Thoracic aorta (tissue), 2 donors: Measurements from ENCODE around the gene OR9G1. TPM values are rescaled to one million over a fixed set of nuclear protein-coding genes. Genes with fewer than 3 reads are reported as not detected.
"Not testable (repeated sequence)": the region's sequence is repeated elsewhere in the genome, so short reads cannot be mapped to it uniquely, and the experiment has no call there.

ENCODE experiments used
- ATAC-seq: fragments of 150-250 bp; one replicate; pipeline ENCODE4 v1.8.0; 2017; ENCODE audit warnings: low read depth; ENCODE audit not compliant: insufficient number of reproducible peaks, low FRiP score
- DNase-seq: peaks from one replicate; pipeline ENCODE4 v3.0.0-alpha.2; 2020; ENCODE audit warnings: low spot score
- H3K27ac ChIP-seq, 2 donors: fragments of 200-600 bp; sonication (generic); 1 replicate in 1 of 2; 2 replicates in 1 of 2; pipeline ENCODE4 v1.5.1; 2016; ENCODE audit warnings: mild to moderate bottlenecking in 2 of 2, moderate library complexity in 2 of 2
- H3K27me3 ChIP-seq: fragments of 200-600 bp; sonication (generic); replicated peaks from 2 replicates; pipeline ENCODE4 v1.6.0; 2016; ENCODE audit warnings: mild to moderate bottlenecking; ENCODE audit not compliant: insufficient read depth
- H3K36me3 ChIP-seq: fragments of 200-600 bp; sonication (generic); one replicate; pipeline ENCODE4 v1.5.1; 2016
- H3K4me1 ChIP-seq, 2 donors: fragments of 200-600 bp; sonication (generic); 1 replicate in 1 of 2; 2 replicates in 1 of 2; pipeline versions ENCODE4 v1.5.1 to v1.6.0; 2016; ENCODE audit warnings: low read depth in 2 of 2, mild to moderate bottlenecking in 1 of 2; ENCODE audit not compliant: control insufficient read depth in 1 of 2
- H3K4me3 ChIP-seq: fragments of 200-600 bp; sonication (generic); 2 replicates; pipeline ENCODE4 v1.5.1; 2016; ENCODE audit warnings: mild to moderate bottlenecking
- H3K9me3 ChIP-seq: fragments of 200-600 bp; sonication (generic); 2 replicates; pipeline ENCODE4 v1.5.1; 2016
- CTCF ChIP-seq: fragments of 200-600 bp; sonication (generic); IDR thresholded peaks from one replicate; pipeline ENCODE4 v1.5.1; 2019; ENCODE audit warnings: antibody characterized with exemption
- total RNA-seq, 2 donors: library from RNA; depleted of rRNA; stranded (reverse); fragments of >200 nt; gene quantifications; one replicate each; pipeline versions ENCODE4 v1.1.0 to v1.2.3, GENCODE V29; 2016

The OR9G1 gene
- not detected for total RNA-seq

- no peak within 1 kb of the TSS for H3K4me3 ChIP-seq
- DNase-seq: no peak
- H3K4me1 ChIP-seq: no peaks in the 10 kb centered on the region
- H3K36me3 ChIP-seq: no peaks in the 10 kb centered on the region
- no peak within 1 kb of the TSS for H3K27ac ChIP-seq
- no peaks in the 10 kb centered on the region for H3K27me3 ChIP-seq
- no peak for ATAC-seq
- TF ChIP-seq CTCF: no peak
- H3K9me3 ChIP-seq: no peaks in the 10 kb centered on the region
Measured at GRCh38 chr11:56698795-56699194, at the start of gene OR9G1. TSS of gene OR9G1 (plus strand) at chr11:56699095. CDS start at chr11:56700388, 1,293 bp downstream.

- Histone ChIP-seq H3K4me3 (no peak overlapping the region), H3K4me1 (no peaks in the 10 kb centered on the region), H3K27me3 (no peaks in the 10 kb centered on the region), H3K36me3 (no peaks in the 10 kb centered on the region), H3K27ac (no peak overlapping the region), H3K9me3 (no peaks in the 10 kb centered on the region)
- no peak for TF ChIP-seq CTCF
- no peak for ATAC-seq
- DNase-seq: no peak
Measured at GRCh38 chr11:56659755-56660154, 39.1 kb upstream of the OR9G1 start.

GRCh38 chr11:56663386-56663785 is 35.5 kb upstream of the OR9G1 start, which contains the start of gene OR5AR1:
TSS of gene OR5AR1 (plus strand) at chr11:56663686. CDS start at chr11:56663686, 0 bp downstream.
- Histone ChIP-seq H3K27ac (no peak within 1 kb of the TSS), H3K9me3 (no peaks in the 10 kb centered on the region), H3K4me3 (no peak within 1 kb of the TSS), H3K4me1 (no peaks in the 10 kb centered on the region), H3K27me3 (no peaks in the 10 kb centered on the region), H3K36me3 (no peaks in the 10 kb centered on the region)
- DNase-seq: no peak
- TF ChIP-seq CTCF: no peak
- ATAC-seq: no peak

GRCh38 chr11:56670984-56671383 is 27.9 kb upstream of the OR9G1 start:
- H3K9me3 ChIP-seq: no peaks in the 10 kb centered on the region

GRCh38 chr11:56688554-56689100 is 10.3 kb upstream of the OR9G1 start:
- no peak for DNase-seq

More at GRCh38 chr11:56670984-56671383, 27.9 kb upstream of the OR9G1 start:
- no peak for TF ChIP-seq CTCF
- no peaks in the 10 kb centered on the region for H3K4me1 ChIP-seq
- H3K27me3 ChIP-seq: no peaks in the 10 kb centered on the region
- no peak for ATAC-seq
- no peak overlapping the region for H3K27ac ChIP-seq
- no peak overlapping the region for H3K4me3 ChIP-seq
- H3K36me3 ChIP-seq: no peaks in the 10 kb centered on the region
- no peak for DNase-seq

GRCh38 chr11:56691179-56691578 is 7.7 kb upstream of the OR9G1 start:
- H3K9me3 ChIP-seq, H3K27me3 ChIP-seq: not testable (repeated sequence)

More at GRCh38 chr11:56688554-56689100, 10.3 kb upstream of the OR9G1 start:
- no peaks in the 10 kb centered on the region for H3K9me3 ChIP-seq
- ATAC-seq: no peak
- TF ChIP-seq CTCF: no peak
- H3K27ac ChIP-seq: no peak overlapping the region
- H3K4me3 ChIP-seq: no peak overlapping the region
- no peaks in the 10 kb centered on the region for H3K4me1 ChIP-seq
- H3K36me3 ChIP-seq: no peaks in the 10 kb centered on the region
- no peaks in the 10 kb centered on the region for H3K27me3 ChIP-seq

More at GRCh38 chr11:56691179-56691578, 7.7 kb upstream of the OR9G1 start:
- not testable (repeated sequence) for DNase-seq, H3K27ac ChIP-seq, H3K4me3 ChIP-seq, H3K4me1 ChIP-seq, ATAC-seq, H3K36me3 ChIP-seq
